ENCODE data around the gene GPR107. TPM values are rescaled to one million over a fixed set of nuclear protein-coding genes. Genes with fewer than 3 reads are reported as not detected.
"Not testable (repeated sequence)": the region's sequence is repeated elsewhere in the genome, so short reads cannot be mapped to it uniquely, and the experiment has no call there.

GPR107 gene
- total RNA-seq, 1 donor from 2014 or later, result 25.5 TPM

DNA sequence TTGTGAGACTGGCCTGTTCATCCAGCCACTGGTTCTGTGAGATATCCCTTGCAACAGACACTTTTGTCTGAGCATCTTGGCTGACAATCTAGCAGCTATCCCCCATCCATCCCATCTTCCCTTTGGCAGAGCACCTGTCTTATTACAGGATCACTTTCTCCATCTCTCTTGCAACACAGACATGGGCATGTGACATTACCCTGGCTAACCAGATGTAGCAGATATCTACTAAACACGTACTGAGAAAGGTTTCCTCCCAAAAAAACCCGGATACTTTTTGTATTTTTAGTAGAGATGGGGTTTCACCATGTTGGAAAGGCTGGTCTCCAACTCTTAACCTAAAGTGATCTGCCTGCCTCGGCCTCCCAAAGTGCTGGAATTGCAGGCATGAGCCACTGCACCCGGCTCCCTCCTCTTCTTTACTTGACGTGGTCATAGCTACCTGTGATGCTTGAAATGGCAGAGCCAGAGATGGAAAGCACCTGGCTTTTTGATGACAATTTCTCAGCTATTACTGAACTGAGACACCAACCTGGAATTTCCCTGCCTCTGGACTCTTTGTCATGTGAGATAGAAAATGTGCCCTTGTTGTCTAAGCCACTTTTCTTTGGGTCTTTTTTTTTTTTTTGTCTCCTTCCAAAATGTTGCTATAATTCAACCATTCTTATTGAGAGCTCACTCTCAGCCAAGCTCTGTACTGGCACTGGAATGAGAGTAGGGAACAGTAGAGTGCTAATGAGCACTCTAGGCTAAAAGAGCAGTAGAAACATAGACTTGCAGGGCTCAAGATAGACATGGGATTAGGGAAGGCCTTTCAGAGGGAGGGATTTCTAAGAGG is 43.3 kb upstream of the GPR107 start:
- Histone ChIP-seq H3K36me3 (no peaks in the 10 kb centered on the region), H3K27ac (no peak overlapping the region), H3K4me3 (no peak overlapping the region), H3K4me1 (peaks cover 10% of the 10 kb centered on the region), H3K27me3 (no peaks in the 10 kb centered on the region), H3K9me3 (no peaks in the 10 kb centered on the region)
- no peak for DNase-seq (ENCODE audit: extremely low spot score in 2 of 2)
- intact Hi-C loops (cut with DNase I), result no loop called here
- TF ChIP-seq POLR2AphosphoS5 (IDR thresholded peaks at IDR 0.05; ENCODE audit: insufficient read depth in 1 of 2, low read depth in 1 of 2) (no peak), POLR2A (IDR thresholded peaks at IDR 0.05) (no peak)
- TF ChIP-seq, protein P1, sequence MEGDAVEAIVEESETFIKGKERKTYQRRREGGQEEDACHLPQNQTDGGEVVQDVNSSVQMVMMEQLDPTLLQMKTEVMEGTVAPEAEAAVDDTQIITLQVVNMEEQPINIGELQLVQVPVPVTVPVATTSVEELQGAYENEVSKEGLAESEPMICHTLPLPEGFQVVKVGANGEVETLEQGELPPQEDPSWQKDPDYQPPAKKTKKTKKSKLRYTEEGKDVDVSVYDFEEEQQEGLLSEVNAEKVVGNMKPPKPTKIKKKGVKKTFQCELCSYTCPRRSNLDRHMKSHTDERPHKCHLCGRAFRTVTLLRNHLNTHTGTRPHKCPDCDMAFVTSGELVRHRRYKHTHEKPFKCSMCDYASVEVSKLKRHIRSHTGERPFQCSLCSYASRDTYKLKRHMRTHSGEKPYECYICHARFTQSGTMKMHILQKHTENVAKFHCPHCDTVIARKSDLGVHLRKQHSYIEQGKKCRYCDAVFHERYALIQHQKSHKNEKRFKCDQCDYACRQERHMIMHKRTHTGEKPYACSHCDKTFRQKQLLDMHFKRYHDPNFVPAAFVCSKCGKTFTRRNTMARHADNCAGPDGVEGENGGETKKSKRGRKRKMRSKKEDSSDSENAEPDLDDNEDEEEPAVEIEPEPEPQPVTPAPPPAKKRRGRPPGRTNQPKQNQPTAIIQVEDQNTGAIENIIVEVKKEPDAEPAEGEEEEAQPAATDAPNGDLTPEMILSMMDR (IDR thresholded peaks at IDR 0.05), result no peak

DNA sequence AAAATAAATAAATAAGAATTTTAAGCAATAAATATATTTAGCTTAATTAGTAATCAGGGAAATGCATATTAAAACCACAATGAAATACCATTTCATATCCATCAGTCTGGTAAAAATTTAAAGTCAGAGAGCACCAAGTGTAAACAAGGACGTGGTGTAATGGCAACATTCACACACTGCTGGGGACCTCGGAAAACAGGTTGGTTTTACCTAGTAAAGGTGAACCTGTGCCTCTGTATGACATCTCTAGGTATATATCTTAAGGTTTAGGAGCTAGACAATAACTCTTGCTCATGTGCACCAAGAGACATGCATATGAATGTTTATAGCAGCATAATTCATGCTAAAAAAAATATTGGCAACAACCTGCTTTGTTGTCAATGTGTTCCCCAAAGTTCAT is 40.4 kb upstream of the GPR107 start:
- TF ChIP-seq, protein P1 (IDR thresholded peaks at IDR 0.05), result no peak
- TF ChIP-seq POLR2A (IDR thresholded peaks at IDR 0.05) (no peak), POLR2AphosphoS5 (IDR thresholded peaks at IDR 0.05; ENCODE audit: insufficient read depth in 1 of 2, low read depth in 1 of 2) (no peak)
- Histone ChIP-seq H3K27me3 (no peaks in the 10 kb centered on the region), H3K27ac (no peak overlapping the region), H3K4me3 (no peak overlapping the region), H3K36me3 (no peaks in the 10 kb centered on the region), H3K9me3 (no peaks in the 10 kb centered on the region), H3K4me1 (peaks cover 10% of the 10 kb centered on the region)
- no peak for DNase-seq (ENCODE audit: extremely low spot score in 2 of 2)
- intact Hi-C loops (cut with DNase I), result no loop called here

DNA sequence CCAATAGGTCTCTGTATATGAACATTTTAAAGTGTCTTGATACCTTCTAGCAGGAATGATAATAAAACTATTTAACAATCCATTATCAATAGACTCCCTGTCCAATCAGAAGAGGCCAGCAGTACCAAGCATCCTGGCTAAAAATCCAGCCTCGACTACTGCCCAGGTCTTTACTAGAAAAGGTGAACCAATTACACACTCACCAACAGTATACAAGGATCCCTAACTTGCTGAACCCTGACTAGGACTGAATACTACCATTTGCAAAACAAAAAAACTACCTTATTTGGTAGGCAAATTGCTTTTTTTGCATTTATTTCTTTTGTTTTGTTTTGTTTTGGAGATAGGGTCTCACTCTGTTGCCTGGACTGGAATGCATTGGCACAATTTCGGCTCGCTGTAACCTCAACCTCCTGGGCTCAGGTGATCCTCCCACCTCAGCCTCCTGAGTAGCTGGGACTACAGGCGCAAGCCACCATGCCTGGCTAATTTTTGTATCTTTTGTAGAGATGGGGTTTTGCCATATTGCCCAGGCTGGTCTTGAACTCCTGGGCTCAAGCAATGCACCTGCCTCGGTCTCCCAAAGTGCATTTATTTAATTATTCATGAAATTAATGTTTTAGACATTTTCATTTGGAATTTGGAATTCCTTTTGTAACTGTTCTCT is 38.2 kb upstream of the GPR107 start:
- H3K36me3 ChIP-seq, result no peaks in the 10 kb centered on the region
- no peaks in the 10 kb centered on the region for H3K27me3 ChIP-seq
- no peak overlapping the region for H3K4me3 ChIP-seq
- no peak overlapping the region for H3K27ac ChIP-seq
- DNase-seq (ENCODE audit: extremely low spot score in 2 of 2), result no peak
- H3K4me1 ChIP-seq, result peaks cover 10% of the 10 kb centered on the region
- TF ChIP-seq POLR2AphosphoS5 (IDR thresholded peaks at IDR 0.05; ENCODE audit: insufficient read depth in 1 of 2, low read depth in 1 of 2), result no peak
- TF ChIP-seq, protein P1 (IDR thresholded peaks at IDR 0.05), result no peak
- intact Hi-C loops (cut with DNase I), result no loop called here
- H3K9me3 ChIP-seq, result no peaks in the 10 kb centered on the region

DNA sequence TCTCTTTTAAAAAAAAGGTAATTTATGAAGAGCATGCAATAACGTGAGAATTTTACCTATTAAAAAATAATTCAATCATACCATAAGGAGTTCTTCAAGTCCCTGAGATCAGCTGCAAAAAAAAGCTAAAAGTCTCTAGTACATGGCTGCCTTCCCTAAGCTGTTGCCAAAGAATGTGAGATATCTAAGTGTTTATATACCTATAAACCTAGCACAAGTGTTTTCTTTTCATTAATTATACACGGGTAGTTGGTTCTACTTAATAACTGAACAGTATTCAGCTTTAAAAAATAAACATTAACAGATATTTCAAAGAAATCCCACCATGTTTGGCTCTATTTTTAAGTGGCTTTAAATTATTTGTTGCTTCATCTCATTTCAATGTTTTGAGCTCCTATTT is 36.6 kb upstream of the GPR107 start:
- intact Hi-C loops (cut with DNase I), result no loop called here
- H3K27ac ChIP-seq, result no peak overlapping the region
- TF ChIP-seq, protein P1 (IDR thresholded peaks at IDR 0.05), result no peak
- TF ChIP-seq POLR2A (IDR thresholded peaks at IDR 0.05), result no peak
- TF ChIP-seq POLR2AphosphoS5 (IDR thresholded peaks at IDR 0.05; ENCODE audit: insufficient read depth in 1 of 2, low read depth in 1 of 2), result no peak
- peaks cover 10% of the 10 kb centered on the region for H3K4me1 ChIP-seq
- no peaks in the 10 kb centered on the region for H3K36me3 ChIP-seq
- DNase-seq (ENCODE audit: extremely low spot score in 2 of 2), result no peak
- H3K4me3 ChIP-seq, result no peak overlapping the region
- H3K27me3 ChIP-seq, result no peaks in the 10 kb centered on the region
- no peaks in the 10 kb centered on the region for H3K9me3 ChIP-seq

DNA sequence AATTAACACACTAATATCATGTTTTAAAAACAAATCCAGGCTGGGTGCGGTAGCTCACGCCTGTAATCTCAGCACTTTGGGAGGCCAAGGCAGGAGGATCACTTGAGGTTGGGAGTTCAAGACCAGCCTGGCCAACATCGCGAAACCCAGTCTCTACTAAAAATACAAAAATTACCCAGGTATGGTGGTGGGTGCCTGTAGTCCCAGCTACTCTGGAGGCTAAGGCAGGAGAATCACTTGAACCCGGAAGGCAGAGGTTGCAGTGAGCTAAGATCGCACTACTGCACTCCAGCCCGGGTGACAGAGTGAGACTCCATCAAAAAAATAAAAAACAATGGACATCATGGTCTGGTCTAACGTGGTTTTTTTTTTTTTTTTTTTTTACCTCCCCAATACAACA is 36.2 kb upstream of the GPR107 start:
- H3K27ac ChIP-seq; H3K9me3 ChIP-seq; H3K4me3 ChIP-seq; DNase-seq (ENCODE audit: extremely low spot score in 2 of 2); H3K36me3 ChIP-seq; intact Hi-C loops (cut with DNase I); H3K27me3 ChIP-seq: not testable (repeated sequence)
- peaks cover 14% of the 10 kb centered on the region for H3K4me1 ChIP-seq
